H1 (cell line): ENCODE results near the gene PHLPP1. TPM values are rescaled to one million over a fixed set of nuclear protein-coding genes. Genes with fewer than 3 reads are reported as not detected.

Experiments used
- MAX ChIP-seq: IDR thresholded peaks from 2 replicates; pipeline ENCODE4 v1.6.1; 2012; ENCODE audit warnings: inconsistent platforms
- polyA plus RNA-seq, 7 experiments: library from polyadenylated mRNA; depleted of rRNA in 3 of 7; stranded (reverse) in 5 of 7; unstranded in 2 of 7; fragments of >200 nt in 5 of 7; fragments of 200-250 nt in 2 of 7; gene quantifications; 1 replicate in 5 of 7; 2 replicates in 1 of 7; 4 replicates in 1 of 7; pipeline versions ENCODE4 v1.2.1 to v1.2.3, GENCODE V29; 2011 to 2013; ENCODE audit warnings: missing spikeins in 2 of 7, mixed read lengths in 2 of 7
- total RNA-seq: library from RNA; stranded (reverse); fragmentation: NEBNext Ultra II Directional; extraction: Animal tissue kit (Norgen Biotek cat#: 25700); gene quantifications from 2 replicates; pipeline ENCODE4 v1.2.1, GENCODE V29; 2021

The PHLPP1 gene
- total and polyA plus RNA-seq, 2 of the 8 experiments (the other 6 are each of a cell fraction or from before 2014, with no cell fraction given), result 28.0 to 66.3 TPM

DNA sequence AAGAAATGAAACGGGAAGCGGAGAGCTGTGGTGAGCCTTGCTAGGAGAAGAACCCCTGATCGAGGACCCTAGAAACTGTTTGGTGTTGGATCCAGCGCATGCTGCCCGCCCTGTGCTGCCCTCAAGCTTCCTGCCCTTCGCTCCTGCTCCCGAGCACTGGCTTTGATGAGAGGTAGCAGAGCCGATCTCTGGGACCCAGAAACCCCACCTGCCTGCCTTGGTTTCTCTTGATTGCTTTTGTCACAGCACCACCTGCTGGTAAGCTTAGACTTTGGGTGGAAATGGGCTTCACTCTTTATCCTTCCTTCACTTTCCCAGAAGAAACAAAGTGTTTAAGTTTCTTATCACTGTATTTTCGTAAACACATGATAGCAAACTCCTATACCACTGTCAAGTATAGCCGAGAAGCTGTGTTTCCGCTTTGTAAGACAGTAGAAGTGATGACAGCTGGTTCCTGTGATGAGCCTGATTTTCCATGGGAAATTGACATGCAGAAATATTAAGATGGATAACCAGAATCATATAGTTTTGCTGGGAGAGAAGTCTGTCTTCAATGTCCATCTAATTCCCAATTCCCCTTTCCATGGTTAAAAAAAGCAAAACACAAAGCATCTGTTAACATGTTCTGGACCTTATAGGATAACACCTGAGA, 267.4 kb downstream of the PHLPP1 start (continued):
- peak; percentile 44; the same call in 1 of the 2 replicates for TF ChIP-seq MAX
